Measurements from ENCODE around the gene TECR. TPM values are rescaled to one million over a fixed set of nuclear protein-coding genes. Genes with fewer than 3 reads are reported as not detected.

TECR gene
- total and polyA plus RNA-seq, 9 of the 15 experiments (the other 6 are each of a cell fraction or from before 2014, with no cell fraction given), result 29.3 to 211 (median 81.4) TPM

GRCh38 chr19:14496029-14496833, 33.2 kb upstream of the TECR start, which contains the start of gene GIPC1 (continued):
- TF ChIP-seq HEY1 (CRISPR knock-in tag; IDR thresholded peaks at IDR 0.05; ENCODE audit: borderline replicate concordance) (no peak), SMAD3 (CRISPR knock-in tag; conservative IDR thresholded peaks at IDR 0.05) (no peak), ZNF639 (CRISPR knock-in tag; conservative IDR thresholded peaks at IDR 0.05 in 1 of 2, IDR thresholded peaks at IDR 0.05 in 1 of 2) (peak in 1 of 2 experiments; percentile 83; a peak in 1 of 4 replicates), NFIX (CRISPR knock-in tag; IDR thresholded peaks at IDR 0.05; ENCODE audit: low read depth) (no peak), NFATC3 (IDR thresholded peaks at IDR 0.05) (no peak), IRF9 (tag; IDR thresholded peaks at IDR 0.05) (no peak), CHD2 (IDR thresholded peaks at IDR 0.05; ENCODE audit: low read depth, low read length) (peak; percentile 79), RAD51 (IDR thresholded peaks at IDR 0.05; ENCODE audit: borderline replicate concordance, low read depth) (peak; percentile 96), TAL1 (IDR thresholded peaks at IDR 0.05) (no peak), ZNF324 (CRISPR knock-in tag; IDR thresholded peaks at IDR 0.05) (no peak), SMARCB1 (IDR thresholded peaks at IDR 0.05; ENCODE audit: insufficient read length, low read depth) (no peak), RBM14 (IDR thresholded peaks at IDR 0.05; ENCODE audit: borderline replicate concordance, insufficient read depth, low read depth, low read length) (no peak), CREB1 (IDR thresholded peaks at IDR 0.05) (no peak), CREB1 (CRISPR knock-in tag; IDR thresholded peaks at IDR 0.05) (peak; percentile 73), ATF4 (CRISPR knock-in tag; IDR thresholded peaks at IDR 0.05) (no peak), SAFB (IDR thresholded peaks at IDR 0.05; ENCODE audit: borderline replicate concordance, low read depth, low read length) (no peak), KDM2B (CRISPR knock-in tag; IDR thresholded peaks at IDR 0.05) (no peak), PBX2 (CRISPR knock-in tag; IDR thresholded peaks at IDR 0.05; ENCODE audit: low read depth) (no peak), PBX2 (tag; conservative IDR thresholded peaks at IDR 0.05; ENCODE audit: low read depth) (no peak), NRF1 (conservative IDR thresholded peaks at IDR 0.05 in 1 of 2, IDR thresholded peaks at IDR 0.05 in 1 of 2) (peak; percentile 76 to 83; a peak in 3 of 4 replicates), ZNF584 (CRISPR knock-in tag; IDR thresholded peaks at IDR 0.05; ENCODE audit: low read depth) (no peak), HNRNPLL (IDR thresholded peaks at IDR 0.05; ENCODE audit: low read depth, low read length, poor library complexity, severe bottlenecking) (peak; percentile 85)
